Activated CD8-positive, alpha-beta memory T cell treated with anti-CD3 and anti-CD28 coated beads for 4 hours (primary cell): ENCODE results near the gene SOAT1.
"Not testable (repeated sequence)": the region's sequence is repeated elsewhere in the genome, so short reads cannot be mapped to it uniquely, and the experiment has no call there.

ENCODE experiments used
- DNase-seq, 2 donors: peaks; one replicate each; pipeline ENCODE4 v3.0.0-alpha.2; 2020; ENCODE audit warnings: low read depth in 2 of 2

The SOAT1 gene

GRCh38 chr1:179351281-179351680, 57.7 kb downstream of the SOAT1 start:
- no peak for DNase-seq

- DNase-seq: no peak
Observed at GRCh38 chr1:179352236-179352635, 58.6 kb downstream of the SOAT1 start.

GRCh38 chr1:179353546-179353945, 59.9 kb downstream of the SOAT1 start:
- no peak for DNase-seq

- not testable (repeated sequence) for DNase-seq
Observed at GRCh38 chr1:179361631-179362030, 68.0 kb downstream of the SOAT1 start.

GRCh38 chr1:179365342-179366092, 71.9 kb downstream of the SOAT1 start, which contains the start of gene AXDND1:
AXDND1 (plus strand) TSS chr1:179365971; CDS start chr1:179366510, 539 bp downstream.
- DNase-seq: peak; percentile 76 to 85

GRCh38 chr1:179366093-179366800, 72.7 kb downstream of the SOAT1 start:
- no peak for DNase-seq

GRCh38 chr1:179369751-179370341, 76.2 kb downstream of the SOAT1 start:
- no peak for DNase-seq

- DNase-seq: no peak
Observed at GRCh38 chr1:179372160-179372559, 78.6 kb downstream of the SOAT1 start.

- no peak for DNase-seq
Observed at GRCh38 chr1:179376223-179376622, 82.6 kb downstream of the SOAT1 start.

GRCh38 chr1:179380299-179380698, 86.7 kb downstream of the SOAT1 start:
- no peak for DNase-seq

- DNase-seq: no peak
Observed at GRCh38 chr1:179384027-179384426, 90.4 kb downstream of the SOAT1 start.

GRCh38 chr1:179385510-179385909, 91.9 kb downstream of the SOAT1 start:
- no peak for DNase-seq

- no peak for DNase-seq
Observed at GRCh38 chr1:179393721-179394120, 100.1 kb downstream of the SOAT1 start.

- DNase-seq: not testable (repeated sequence)
Observed at GRCh38 chr1:179399399-179399798, 105.8 kb downstream of the SOAT1 start.
